Neural crest cell (in vitro differentiated cells): ENCODE results near the gene TAS1R3. TPM values are rescaled to one million over a fixed set of nuclear protein-coding genes. Genes with fewer than 3 reads are reported as not detected.
"Not testable (repeated sequence)": the region's sequence is repeated elsewhere in the genome, so short reads cannot be mapped to it uniquely, and the experiment has no call there.

ENCODE experiments used
- DNase-seq: peaks from one replicate; pipeline ENCODE4 v3.0.0; 2021; ENCODE audit warnings: low read depth, mixed read lengths, low spot score
- H3K27ac Mint-ChIP-seq: one replicate; pipeline ENCODE4 v1.8.0; 2021; ENCODE audit warnings: mild to moderate bottlenecking, mixed read lengths; ENCODE audit not compliant: unreplicated experiment
- H3K27me3 Mint-ChIP-seq: 2 replicates; pipeline ENCODE4 v1.8.0; 2021; ENCODE audit warnings: low read depth, mild to moderate bottlenecking, mixed read lengths
- H3K36me3 Mint-ChIP-seq: 2 replicates; pipeline ENCODE4 v1.8.0; 2021; ENCODE audit warnings: low read depth, mild to moderate bottlenecking, mixed read lengths
- H3K4me1 Mint-ChIP-seq: 2 replicates; pipeline ENCODE4 v1.8.0; 2021; ENCODE audit warnings: mixed read lengths
- H3K4me3 Mint-ChIP-seq: one replicate; pipeline ENCODE4 v1.8.0; 2021; ENCODE audit warnings: mild to moderate bottlenecking, mixed read lengths
- H3K9me3 Mint-ChIP-seq: 2 replicates; pipeline ENCODE4 v1.8.0; 2021; ENCODE audit warnings: mixed read lengths
- total RNA-seq: library from RNA; stranded (reverse); gene quantifications from 2 replicates; pipeline ENCODE4 v1.2.1, GENCODE V29; 2021
- TF ChIP-seq, protein P1 (sequence below): fragments of 200-600 bp; sonication (generic); conservative IDR thresholded peaks from 2 replicates; pipeline ENCODE4 v1.5.0; 2021; ENCODE audit warnings: antibody characterized with exemption, mild to moderate bottlenecking

Gene TAS1R3
- total RNA-seq, 1 donor from 2014 or later, result 0.68 TPM

DNA sequence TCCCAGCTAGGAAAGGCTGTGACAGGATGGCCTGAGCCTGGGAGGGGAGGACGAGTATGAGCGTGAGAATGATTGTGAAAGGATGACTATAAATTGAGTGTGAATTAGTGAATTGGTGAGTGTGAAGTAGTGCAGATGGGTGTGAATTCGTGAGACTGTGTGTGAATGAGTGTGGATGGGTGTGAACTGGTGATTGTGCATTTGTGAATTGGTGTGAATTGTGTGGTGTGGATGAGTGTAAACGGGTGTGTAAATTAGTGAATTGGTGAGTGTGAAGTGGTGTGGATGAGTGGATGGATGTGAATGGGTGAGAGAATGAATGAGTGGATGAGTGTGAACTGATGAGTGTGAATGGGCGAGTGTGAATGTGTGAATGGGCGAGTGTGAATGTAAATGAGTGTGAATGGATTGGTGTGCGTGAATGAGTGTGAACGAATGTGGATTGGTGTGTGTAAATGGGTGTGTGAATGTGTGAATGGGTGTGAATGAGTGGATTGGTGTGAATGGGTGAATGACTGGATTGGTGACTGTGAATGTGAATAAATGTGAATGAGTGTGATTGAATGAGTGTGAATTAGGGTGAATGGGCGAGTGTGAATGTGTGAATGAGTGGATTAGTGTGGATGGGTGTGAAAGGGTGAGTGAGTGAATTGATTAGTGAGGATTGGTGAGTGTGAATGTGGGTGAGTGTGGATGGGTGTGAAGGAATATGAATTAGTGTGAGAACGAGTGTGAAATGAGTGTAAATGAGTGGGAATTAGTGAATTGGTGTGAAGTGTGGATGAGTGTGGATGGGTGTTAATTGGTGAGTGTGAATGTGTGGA is 35.0 kb downstream of the TAS1R3 start:
- TF ChIP-seq, protein P1, sequence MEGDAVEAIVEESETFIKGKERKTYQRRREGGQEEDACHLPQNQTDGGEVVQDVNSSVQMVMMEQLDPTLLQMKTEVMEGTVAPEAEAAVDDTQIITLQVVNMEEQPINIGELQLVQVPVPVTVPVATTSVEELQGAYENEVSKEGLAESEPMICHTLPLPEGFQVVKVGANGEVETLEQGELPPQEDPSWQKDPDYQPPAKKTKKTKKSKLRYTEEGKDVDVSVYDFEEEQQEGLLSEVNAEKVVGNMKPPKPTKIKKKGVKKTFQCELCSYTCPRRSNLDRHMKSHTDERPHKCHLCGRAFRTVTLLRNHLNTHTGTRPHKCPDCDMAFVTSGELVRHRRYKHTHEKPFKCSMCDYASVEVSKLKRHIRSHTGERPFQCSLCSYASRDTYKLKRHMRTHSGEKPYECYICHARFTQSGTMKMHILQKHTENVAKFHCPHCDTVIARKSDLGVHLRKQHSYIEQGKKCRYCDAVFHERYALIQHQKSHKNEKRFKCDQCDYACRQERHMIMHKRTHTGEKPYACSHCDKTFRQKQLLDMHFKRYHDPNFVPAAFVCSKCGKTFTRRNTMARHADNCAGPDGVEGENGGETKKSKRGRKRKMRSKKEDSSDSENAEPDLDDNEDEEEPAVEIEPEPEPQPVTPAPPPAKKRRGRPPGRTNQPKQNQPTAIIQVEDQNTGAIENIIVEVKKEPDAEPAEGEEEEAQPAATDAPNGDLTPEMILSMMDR, result no peak
- peaks cover 8% of the 10 kb centered on the region for H3K4me1 Mint-ChIP-seq
- no peak for DNase-seq
- no peaks in the 10 kb centered on the region for H3K36me3 Mint-ChIP-seq
- H3K27me3 Mint-ChIP-seq, result peaks cover 5% of the 10 kb centered on the region
- H3K9me3 Mint-ChIP-seq, result no peaks in the 10 kb centered on the region
- no peak overlapping the region for H3K4me3 Mint-ChIP-seq
- H3K27ac Mint-ChIP-seq, result no peak overlapping the region

DNA sequence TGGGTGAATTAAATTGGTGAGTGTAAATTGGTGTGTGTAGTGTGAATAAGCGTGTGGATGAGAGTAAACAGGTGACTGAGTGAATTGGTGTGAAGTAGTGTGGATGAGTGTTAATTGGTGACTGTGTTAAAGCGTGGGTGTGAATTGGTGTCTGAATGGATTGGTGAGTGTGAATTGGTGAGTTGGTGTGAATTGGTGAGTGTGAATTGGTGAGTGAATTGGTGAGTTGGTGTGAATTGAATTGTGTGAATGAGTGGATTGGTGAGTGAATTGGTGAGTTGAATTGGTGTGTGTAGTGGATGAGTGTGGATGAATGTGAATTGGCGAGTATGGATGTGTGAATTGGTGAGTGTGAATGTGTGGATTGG is 35.6 kb downstream of the TAS1R3 start:
- no peak overlapping the region for H3K27ac Mint-ChIP-seq
- H3K36me3 Mint-ChIP-seq, result no peaks in the 10 kb centered on the region
- TF ChIP-seq, protein P1, result no peak
- H3K4me3 Mint-ChIP-seq, result no peak overlapping the region
- DNase-seq, result no peak
- peaks cover 5% of the 10 kb centered on the region for H3K27me3 Mint-ChIP-seq
- H3K4me1 Mint-ChIP-seq, result peaks cover 7% of the 10 kb centered on the region
- H3K9me3 Mint-ChIP-seq, result no peaks in the 10 kb centered on the region

DNA sequence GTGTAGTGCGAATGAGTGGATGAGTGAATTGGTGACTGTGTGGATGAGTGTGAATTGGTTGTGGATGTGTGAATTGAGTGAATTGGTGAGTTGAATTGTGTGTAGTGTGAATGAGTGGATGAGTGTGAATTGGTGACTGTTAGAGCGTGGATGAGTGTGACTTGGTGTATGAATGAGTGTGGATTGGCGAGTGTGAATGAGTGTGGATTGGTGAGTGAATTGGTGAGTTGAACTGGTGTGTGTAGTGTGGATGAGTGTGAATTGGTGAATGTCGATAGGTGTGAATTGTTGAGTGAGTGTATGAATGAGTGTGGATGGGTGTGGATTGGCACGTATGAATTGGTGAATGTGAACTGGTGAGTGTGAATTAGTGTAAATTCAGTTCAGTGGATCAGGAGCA is 36.2 kb downstream of the TAS1R3 start:
- Mint-ChIP-seq H3K4me3 (no peak overlapping the region), H3K4me1 (peaks cover under 1% of the 10 kb centered on the region), H3K9me3 (no peaks in the 10 kb centered on the region), H3K36me3 (no peaks in the 10 kb centered on the region), H3K27ac (no peak overlapping the region), H3K27me3 (no peaks in the 10 kb centered on the region)
- DNase-seq, result no peak
- TF ChIP-seq, protein P1, result no peak

DNA sequence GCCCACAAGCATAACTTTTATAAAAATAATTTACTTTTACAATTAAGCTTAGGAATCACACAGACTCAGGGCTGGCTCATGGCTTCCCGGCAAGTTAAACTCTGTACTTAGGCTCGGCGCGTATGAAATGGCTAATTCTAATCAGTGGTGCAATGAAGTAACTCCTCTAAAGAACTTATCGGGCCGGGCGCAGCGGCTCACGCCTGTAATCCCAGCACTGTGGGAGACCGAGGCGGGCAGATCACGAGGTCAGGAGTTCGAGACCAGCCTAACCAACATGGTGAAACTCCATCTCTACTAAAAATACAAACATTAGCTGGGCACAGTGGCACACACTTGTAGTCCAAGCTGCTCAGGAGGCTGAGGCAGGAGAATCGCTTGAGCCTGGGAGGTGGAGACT is 39.0 kb downstream of the TAS1R3 start:
- H3K27ac Mint-ChIP-seq, H3K27me3 Mint-ChIP-seq, H3K36me3 Mint-ChIP-seq, DNase-seq, H3K4me1 Mint-ChIP-seq, H3K9me3 Mint-ChIP-seq: not testable (repeated sequence)
- H3K4me3 Mint-ChIP-seq, result peak overlapping the region; percentile 76

DNA sequence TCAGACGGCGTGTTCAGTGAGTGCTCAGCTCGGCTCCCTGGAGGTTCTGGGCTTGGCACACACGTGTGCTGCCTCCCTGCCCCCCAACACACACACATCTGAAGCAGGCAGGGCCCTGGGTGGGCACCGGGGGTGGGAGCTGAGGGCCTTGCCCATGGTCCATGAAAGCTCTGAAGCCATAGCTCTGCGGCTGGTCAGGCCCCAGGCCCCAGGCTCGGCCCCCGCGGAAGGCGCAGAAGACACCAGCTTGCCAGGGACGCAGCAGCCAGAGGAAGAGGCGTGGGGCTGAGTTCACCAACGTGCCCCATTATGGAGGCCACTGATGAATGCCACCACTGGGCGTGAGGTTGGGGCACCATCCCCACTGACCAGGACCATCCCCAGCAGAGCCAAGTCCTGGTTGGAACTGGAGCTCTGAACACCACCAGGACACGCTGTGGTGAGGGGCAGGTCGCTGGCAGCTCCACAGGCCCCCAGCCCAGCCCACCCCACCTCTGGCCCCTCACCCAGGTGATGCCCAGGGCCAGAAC is 39.8 kb downstream of the TAS1R3 start:
- no peaks in the 10 kb centered on the region for H3K27me3 Mint-ChIP-seq
- TF ChIP-seq, protein P1, result no peak
- H3K9me3 Mint-ChIP-seq, result no peaks in the 10 kb centered on the region
- peaks cover 9% of the 10 kb centered on the region for H3K4me1 Mint-ChIP-seq
- DNase-seq, result no peak
- no peaks in the 10 kb centered on the region for H3K36me3 Mint-ChIP-seq
- H3K27ac Mint-ChIP-seq, result no peak overlapping the region
- no peak overlapping the region for H3K4me3 Mint-ChIP-seq

DNA sequence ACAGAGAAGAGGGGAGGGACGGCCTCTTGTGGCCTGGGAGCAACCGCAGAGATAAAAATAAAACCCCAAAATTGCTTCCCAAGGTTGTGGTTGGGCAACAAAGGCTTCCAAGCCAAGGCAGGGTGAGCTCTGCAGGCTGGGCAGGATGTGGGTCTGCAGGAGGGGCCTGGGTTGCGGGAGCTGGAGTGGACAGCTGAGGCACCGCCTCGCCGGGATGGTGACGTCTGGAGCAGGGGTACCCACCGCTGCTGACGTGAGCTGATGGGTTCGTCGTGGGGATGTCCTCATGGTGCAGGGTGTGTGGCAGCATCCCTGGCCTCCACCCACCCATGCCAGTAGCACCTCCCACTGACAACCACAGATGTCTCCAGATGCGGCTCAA is 40.3 kb downstream of the TAS1R3 start:
- DNase-seq, result no peak
- H3K27me3 Mint-ChIP-seq, result no peaks in the 10 kb centered on the region
- no peak overlapping the region for H3K27ac Mint-ChIP-seq
- TF ChIP-seq, protein P1, result no peak
- H3K36me3 Mint-ChIP-seq, result no peaks in the 10 kb centered on the region
- H3K4me3 Mint-ChIP-seq, result no peak overlapping the region
- peaks cover 9% of the 10 kb centered on the region for H3K4me1 Mint-ChIP-seq
- no peaks in the 10 kb centered on the region for H3K9me3 Mint-ChIP-seq
